NCI-H146 treated with DMSO at 0.1 percent for 48 hours (cell line): ENCODE results near the gene CCDC51.

ENCODE experiments used
- DNase-seq: peaks from one replicate; lab custom pipeline; 2025; ENCODE audit not compliant: unreplicated experiment; lab: John Stamatoyannopoulos, UW

The CCDC51 gene

GRCh38 chr3:48422272-48422671 lies 17.6 kb downstream of the CCDC51 start:
- no peak for DNase-seq

- no peak for DNase-seq
These were observed 19.4 kb downstream of the CCDC51 start for GRCh38 chr3:48420561-48420960.

- DNase-seq, result no peak
These were observed 20.3 kb downstream of the CCDC51 start for GRCh38 chr3:48419597-48419996.

GRCh38 chr3:48419149-48419548 lies 20.8 kb downstream of the CCDC51 start:
- no peak for DNase-seq

- DNase-seq, result no peak
These were observed 21.3 kb downstream of the CCDC51 start for GRCh38 chr3:48418651-48419050.

- no peak for DNase-seq
These were observed 21.8 kb downstream of the CCDC51 start for GRCh38 chr3:48418140-48418539.

- DNase-seq, result no peak
These were observed 22.3 kb downstream of the CCDC51 start for GRCh38 chr3:48417529-48418108.

- DNase-seq, result no peak
These were observed 23.4 kb downstream of the CCDC51 start for GRCh38 chr3:48416546-48416945.

GRCh38 chr3:48416091-48416505 lies 23.8 kb downstream of the CCDC51 start:
- DNase-seq, result no peak

GRCh38 chr3:48415251-48415953 lies 24.5 kb downstream of the CCDC51 start:
- DNase-seq, result no peak

GRCh38 chr3:48414376-48415250 lies 25.3 kb downstream of the CCDC51 start:
- DNase-seq, result no peak

- DNase-seq, result no peak
These were observed 26.3 kb downstream of the CCDC51 start for GRCh38 chr3:48413611-48414010.

- no peak for DNase-seq
These were observed 26.8 kb downstream of the CCDC51 start for GRCh38 chr3:48413086-48413485.

- DNase-seq, result no peak
These were observed 27.4 kb downstream of the CCDC51 start for GRCh38 chr3:48412375-48413001.

- DNase-seq, result no peak
These were observed 28.1 kb downstream of the CCDC51 start for GRCh38 chr3:48411606-48412374.

GRCh38 chr3:48411041-48411588 lies 28.8 kb downstream of the CCDC51 start:
- DNase-seq, result no peak

- DNase-seq, result no peak
These were observed 29.5 kb downstream of the CCDC51 start for GRCh38 chr3:48410205-48411040.

- DNase-seq, result no peak
These were observed 30.4 kb downstream of the CCDC51 start for GRCh38 chr3:48409291-48410201.
